Fibroblast of lung (primary cell): ENCODE data around the gene OPN4. TPM values are rescaled to one million over a fixed set of nuclear protein-coding genes. Genes with fewer than 3 reads are reported as not detected.

Experiments used
- DNase-seq, 2 donors: peaks; one replicate each; pipeline versions ENCODE4 v3.0.0 to v3.0.0-alpha.2; 2010; ENCODE audit warnings: low read depth in 2 of 2
- H2AFZ ChIP-seq: 2 replicates; pipeline ENCODE4 v1.5.1; 2012; ENCODE audit warnings: low read length, control low read depth, inconsistent platforms
- H3K27ac ChIP-seq: 2 replicates; pipeline ENCODE4 v1.5.1; 2011; ENCODE audit warnings: low read length, control low read depth; ENCODE audit not compliant: insufficient read depth
- H3K27me3 ChIP-seq: 2 replicates; pipeline ENCODE4 v1.5.1; 2011; ENCODE audit warnings: mild to moderate bottlenecking, low read length; ENCODE audit not compliant: control insufficient read depth, insufficient read depth
- H3K36me3 ChIP-seq: 2 replicates; pipeline ENCODE4 v1.5.1; 2011; ENCODE audit warnings: low read length; ENCODE audit not compliant: control insufficient read depth, insufficient read depth
- H3K4me1 ChIP-seq: 2 replicates; pipeline ENCODE4 v1.5.1; 2011; ENCODE audit warnings: low read length; ENCODE audit not compliant: control insufficient read depth, insufficient read depth; ENCODE audit errors: extremely low read depth
- H3K4me2 ChIP-seq: 2 replicates; pipeline ENCODE4 v1.5.1; 2011; ENCODE audit warnings: low read length, control low read depth; ENCODE audit not compliant: insufficient read depth; ENCODE audit errors: extremely low read depth
- H3K4me3 ChIP-seq, 4 experiments: fragments of 200-600 bp in 1 of 4; sonication (generic) in 1 of 4; replicated peaks in 1 of 4; 2 replicates each; pipeline ENCODE4 v1.5.1; 2011 to 2016; ENCODE audit warnings: low read length in 4 of 4, low read depth in 3 of 4, mild to moderate bottlenecking in 3 of 4, control low read depth in 2 of 4, inconsistent platforms in 1 of 4, mixed read lengths in 1 of 4; ENCODE audit not compliant: insufficient read depth in 1 of 4; ENCODE audit errors: control extremely low read depth in 1 of 4
- H3K79me2 ChIP-seq: 2 replicates; pipeline ENCODE4 v1.5.1; 2012; ENCODE audit warnings: mild to moderate bottlenecking, low read length, inconsistent platforms; ENCODE audit not compliant: control insufficient read depth, insufficient read depth
- H3K9ac ChIP-seq: 2 replicates; pipeline ENCODE4 v1.5.1; 2011; ENCODE audit warnings: mild to moderate bottlenecking, low read length, control low read depth; ENCODE audit not compliant: insufficient read depth
- H3K9me3 ChIP-seq: 2 replicates; pipeline ENCODE4 v1.5.1; 2012; ENCODE audit warnings: low read depth, low read length; ENCODE audit not compliant: control insufficient read depth, insufficient read depth
- H4K20me1 ChIP-seq: 2 replicates; pipeline ENCODE4 v1.5.1; 2011; ENCODE audit warnings: low read length; ENCODE audit not compliant: control insufficient read depth, insufficient read depth; ENCODE audit errors: extremely low read depth
- CTCF ChIP-seq, 2 donors: IDR thresholded peaks in 1 of 2; conservative IDR thresholded peaks in 1 of 2; 1 replicate in 1 of 2; 2 replicates in 1 of 2; pipeline ENCODE4 v1.5.1; 2011 to 2012; ENCODE audit warnings: low read length in 2 of 2, control low read depth in 1 of 2, inconsistent platforms in 1 of 2, low read depth in 1 of 2, mild to moderate bottlenecking in 1 of 2
- EZH2 ChIP-seq: IDR thresholded peaks from 2 replicates; pipeline ENCODE4 v1.5.1; 2012; ENCODE audit warnings: low read length, control low read depth, mild to moderate bottlenecking; ENCODE audit errors: missing control alignments
- polyA plus RNA-seq, 2 donors: library from polyadenylated mRNA; depleted of rRNA in 1 of 2; stranded (reverse) in 1 of 2; unstranded in 1 of 2; fragments of >200 nt; gene quantifications; 2 replicates each; pipeline ENCODE4 v1.2.1, GENCODE V29; 2011 to 2012; ENCODE audit warnings: missing spikeins in 1 of 2
- total RNA-seq: library from RNA; depleted of rRNA; stranded (reverse); fragments of >200 nt; gene quantifications from 2 replicates; pipeline ENCODE4 v1.2.1, GENCODE V29; 2014

OPN4 gene
- total and polyA plus RNA-seq, 2 donors (not counting 1 experiment from before 2014, with no cell fraction given), result not detected

- Histone ChIP-seq H3K4me2 (no peak overlapping the region), H2AFZ (no peak overlapping the region), H3K79me2 (no peaks in the 10 kb centered on the region), H3K4me3 (no peak overlapping the region), H3K27me3 (peaks cover 2% of the 10 kb centered on the region), H4K20me1 (no peaks in the 10 kb centered on the region), H3K4me1 (no peaks in the 10 kb centered on the region), H3K27ac (no peak overlapping the region), H3K36me3 (no peaks in the 10 kb centered on the region), H3K9me3 (no peaks in the 10 kb centered on the region), H3K9ac (no peak overlapping the region)
- peak; percentile 71 to 78 for TF ChIP-seq CTCF (conservative IDR thresholded peaks at IDR 0.05 in 1 of 2, IDR thresholded peaks at IDR 0.05 in 1 of 2; ENCODE audit: low read depth in 1 of 2, low read length in 2 of 2)
- no peak for TF ChIP-seq EZH2
- DNase-seq, result peak; percentile 43 to 61
These were observed 39.5 kb downstream of the OPN4 start for GRCh38 chr10:86693721-86694369.

GRCh38 chr10:86698207-86698940 lies 44.0 kb downstream of the OPN4 start:
- H3K4me2 ChIP-seq, result no peak overlapping the region

More at GRCh38 chr10:86698207-86698940, 44.0 kb downstream of the OPN4 start:
- H4K20me1 ChIP-seq, result no peaks in the 10 kb centered on the region
- no peak overlapping the region for H3K9ac ChIP-seq
- no peak for DNase-seq
- no peaks in the 10 kb centered on the region for H3K79me2 ChIP-seq
- no peaks in the 10 kb centered on the region for H3K36me3 ChIP-seq
- no peak overlapping the region for H3K27ac ChIP-seq
- no peak overlapping the region for H2AFZ ChIP-seq
- no peaks in the 10 kb centered on the region for H3K4me1 ChIP-seq
- H3K27me3 ChIP-seq, result peaks cover 2% of the 10 kb centered on the region
- no peak overlapping the region for H3K4me3 ChIP-seq
- no peak for TF ChIP-seq EZH2
- TF ChIP-seq CTCF (conservative IDR thresholded peaks at IDR 0.05 in 1 of 2, IDR thresholded peaks at IDR 0.05 in 1 of 2; ENCODE audit: low read depth in 1 of 2, low read length in 2 of 2), result no peak
- H3K9me3 ChIP-seq, result no peaks in the 10 kb centered on the region
